Stimulated activated CD8-positive, alpha-beta memory T cell treated with anti-CD3 and anti-CD28 coated beads, Interleukin-12 subunit alpha, Interleukin-12 subunit beta, amount 100 ng/mL, for 24 hours (primary cell): ENCODE measurements around the gene NAA60.
A peak's percentile ranks its signal among the peaks of the same experiment; 100 is the strongest.

Experiments used
- DNase-seq: peaks from one replicate; pipeline ENCODE4 v3.0.0-alpha.2; 2020; ENCODE audit errors: extremely low read depth

Gene NAA60

GRCh38 chr16:3443108-3444031 is at the start of gene NAA60, which contains the start of gene ZNF597:
Gene NAA60, plus strand, starts transcription at chr16:3443680. Its CDS starts 32,548 bp downstream, at chr16:3476228.
Gene ZNF597, minus strand, starts transcription at chr16:3443504. Its CDS starts 351 bp downstream, at chr16:3443153.
- peak; percentile 64 for DNase-seq

GRCh38 chr16:3400446-3400778 is 43.1 kb upstream of the NAA60 start:
- peak; percentile 3 for DNase-seq

- DNase-seq: peak; percentile 95
These were observed 42.4 kb upstream of the NAA60 start, which contains the start of the genes ZNF174 and ZSCAN32 for GRCh38 chr16:3400779-3401688. Gene ZNF174, plus strand, starts transcription at chr16:3401215. Its CDS starts 790 bp downstream, at chr16:3402005. Gene ZSCAN32, minus strand, starts transcription at chr16:3401004. Its CDS starts 3,447 bp downstream, at chr16:3397557.

GRCh38 chr16:3401719-3402397 is 41.6 kb upstream of the NAA60 start:
- DNase-seq: no peak

- DNase-seq: no peak
These were observed 34.8 kb upstream of the NAA60 start for GRCh38 chr16:3408561-3409197.

- no peak for DNase-seq
These were observed 29.6 kb upstream of the NAA60 start for GRCh38 chr16:3413730-3414379.

- DNase-seq: peak; percentile 41
These were observed 11.7 kb upstream of the NAA60 start for GRCh38 chr16:3431779-3432219.

- no peak for DNase-seq
These were observed 9.1 kb upstream of the NAA60 start for GRCh38 chr16:3434373-3434772.

- DNase-seq: no peak
These were observed 3.8 kb upstream of the NAA60 start for GRCh38 chr16:3439637-3440036.

GRCh38 chr16:3444032-3444388 is 530 bp downstream of the NAA60 start:
- DNase-seq: no peak

- no peak for DNase-seq
These were observed 10.6 kb downstream of the NAA60 start for GRCh38 chr16:3454093-3454492.

GRCh38 chr16:3454631-3455147 is 11.2 kb downstream of the NAA60 start:
- no peak for DNase-seq

- peak; percentile 66 for DNase-seq
These were observed 14.2 kb downstream of the NAA60 start for GRCh38 chr16:3457434-3458252.

- no peak for DNase-seq
These were observed 14.9 kb downstream of the NAA60 start for GRCh38 chr16:3458278-3458851.

- no peak for DNase-seq
These were observed 15.4 kb downstream of the NAA60 start for GRCh38 chr16:3458852-3459361.

- DNase-seq: no peak
These were observed 16.1 kb downstream of the NAA60 start for GRCh38 chr16:3459401-3460090.

GRCh38 chr16:3460121-3460520 is 16.6 kb downstream of the NAA60 start:
- no peak for DNase-seq

- DNase-seq: no peak
These were observed 17.1 kb downstream of the NAA60 start for GRCh38 chr16:3460585-3460984.
